NCI-H2081 (cell line): ENCODE results near the gene PKMYT1.

Experiments
- DNase-seq, 2 experiments: peaks; one replicate each; lab custom pipeline; 2025; lab: John Stamatoyannopoulos, UW

The PKMYT1 gene

GRCh38 chr16:2973605-2974318 is 6.5 kb downstream of the PKMYT1 start:
- peak in 1 of 2 experiments; percentile 40 for DNase-seq

- DNase-seq: no peak
Measured at GRCh38 chr16:2973093-2973492, 7.2 kb downstream of the PKMYT1 start.

GRCh38 chr16:2971985-2972784 is 8.1 kb downstream of the PKMYT1 start:
- DNase-seq: peak; percentile 35 to 41

- DNase-seq: no peak
Measured at GRCh38 chr16:2971134-2971984, 8.9 kb downstream of the PKMYT1 start.

- DNase-seq: no peak
Measured at GRCh38 chr16:2970563-2970962, 9.7 kb downstream of the PKMYT1 start.

DNA sequence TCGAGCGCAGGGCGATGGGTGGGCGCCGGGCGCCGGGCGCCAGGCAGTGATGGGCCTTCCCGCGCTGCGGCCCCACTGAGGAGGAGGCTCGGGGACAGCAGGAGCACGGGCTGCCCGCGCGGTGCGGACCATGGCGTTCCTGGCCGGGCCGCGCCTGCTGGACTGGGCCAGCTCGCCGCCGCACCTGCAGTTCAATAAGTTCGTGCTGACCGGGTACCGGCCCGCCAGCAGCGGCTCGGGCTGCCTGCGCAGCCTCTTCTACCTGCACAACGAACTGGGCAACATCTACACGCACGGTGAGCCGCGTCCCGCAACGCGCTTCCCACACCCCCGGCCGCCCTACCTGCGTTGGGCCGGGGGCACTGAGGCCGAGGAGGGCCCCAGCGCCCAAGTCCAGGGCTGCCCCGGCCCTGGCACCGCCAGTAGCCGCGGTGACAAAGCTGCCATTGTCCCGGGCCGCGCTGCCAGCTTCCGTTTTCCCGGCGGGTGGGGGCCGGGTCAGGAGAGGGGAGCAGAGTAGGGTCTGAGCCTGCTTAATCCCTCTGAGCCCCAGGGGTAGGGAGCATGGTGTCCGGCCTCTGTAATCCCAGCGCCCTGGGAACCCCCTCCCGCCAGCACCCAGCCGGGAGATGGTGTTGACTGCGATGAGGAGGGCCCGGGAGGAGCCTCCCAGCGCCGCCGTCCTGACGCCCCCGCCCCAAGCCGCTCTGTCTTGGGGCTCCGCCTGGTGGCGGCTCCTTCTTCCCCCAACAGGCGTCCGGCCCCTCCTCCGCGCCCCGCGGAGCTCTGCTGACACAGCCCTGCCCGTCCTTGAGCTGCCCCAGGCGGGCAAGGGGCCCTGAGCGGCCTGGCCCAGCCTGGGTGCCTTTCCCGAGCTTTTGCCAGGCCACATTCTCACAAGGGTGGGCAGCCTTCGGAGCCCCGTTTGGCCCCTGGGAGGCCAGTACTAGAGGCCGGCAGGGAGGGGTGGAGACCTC is 10.4 kb downstream of the PKMYT1 start:
- DNase-seq: peak; percentile 62 to 74

- peak; percentile 87 to 90 for DNase-seq
Measured at GRCh38 chr16:2968738-2969544, 11.3 kb downstream of the PKMYT1 start, which contains the start of gene PAQR4. Gene PAQR4, plus strand, starts transcription at chr16:2969348. Its CDS starts 327 bp downstream, at chr16:2969675.

- no peak for DNase-seq
Measured at GRCh38 chr16:2968368-2968737, 11.9 kb downstream of the PKMYT1 start.

GRCh38 chr16:2967721-2968161 is 12.5 kb downstream of the PKMYT1 start:
- no peak for DNase-seq

- no peak for DNase-seq
Measured at GRCh38 chr16:2967211-2967631, 13.0 kb downstream of the PKMYT1 start.

DNA sequence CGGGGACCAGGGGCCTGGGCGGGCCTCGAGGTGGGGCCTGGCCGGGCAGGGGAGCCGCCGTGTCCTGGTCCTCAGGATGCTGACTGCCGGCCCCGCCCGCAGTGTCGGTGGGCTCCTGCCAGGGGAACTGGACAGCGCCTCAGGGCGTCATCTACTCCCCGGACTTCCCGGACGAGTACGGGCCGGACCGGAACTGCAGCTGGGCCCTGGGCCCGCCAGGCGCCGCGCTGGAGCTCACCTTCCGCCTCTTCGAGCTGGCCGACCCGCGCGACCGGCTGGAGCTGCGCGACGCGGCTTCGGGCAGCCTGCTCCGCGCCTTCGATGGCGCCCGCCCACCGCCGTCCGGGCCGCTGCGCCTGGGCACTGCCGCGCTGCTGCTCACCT is 13.4 kb downstream of the PKMYT1 start:
- no peak for DNase-seq

DNA sequence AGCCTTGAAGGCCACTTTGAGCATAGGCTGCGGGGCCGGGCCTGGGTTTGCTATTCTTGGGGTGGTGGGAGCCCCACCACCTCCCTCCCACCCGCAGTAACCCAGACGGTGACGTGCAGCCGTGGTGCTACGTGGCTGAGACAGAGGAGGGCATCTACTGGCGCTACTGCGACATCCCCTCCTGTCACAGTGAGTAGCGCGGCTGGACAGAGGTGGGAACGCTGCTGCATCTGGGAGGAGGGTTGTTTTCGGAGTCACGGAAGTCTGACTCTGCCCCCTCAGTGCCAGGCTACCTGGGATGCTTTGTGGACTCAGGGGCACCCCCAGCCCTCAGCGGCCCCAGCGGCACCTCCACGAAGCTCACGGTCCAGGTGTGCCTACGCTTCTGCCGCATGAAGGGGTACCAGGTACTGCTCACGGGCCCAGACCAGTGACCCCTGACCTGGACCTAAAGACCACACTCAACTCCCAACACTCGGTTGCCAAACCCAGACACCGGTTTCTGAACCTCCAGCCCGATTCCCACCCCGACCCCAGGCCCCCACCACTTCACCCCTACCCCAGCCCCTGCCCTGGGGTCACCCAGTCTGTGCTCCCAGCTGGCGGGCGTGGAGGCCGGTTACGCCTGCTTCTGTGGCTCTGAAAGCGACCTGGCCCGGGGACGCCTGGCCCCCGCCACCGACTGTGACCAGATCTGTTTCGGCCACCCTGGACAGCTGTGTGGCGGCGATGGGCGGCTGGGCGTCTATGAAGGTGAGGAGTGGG is 14.0 kb downstream of the PKMYT1 start:
- DNase-seq: no peak

GRCh38 chr16:2964475-2965336 is 15.5 kb downstream of the PKMYT1 start:
- peak; percentile 64 to 67 for DNase-seq

- DNase-seq: peak; percentile 38 to 46
Measured at GRCh38 chr16:2963723-2964474, 16.3 kb downstream of the PKMYT1 start, which contains the start of gene KREMEN2. Gene KREMEN2, plus strand, starts transcription at chr16:2964275. Its CDS starts 246 bp downstream, at chr16:2964521.

- DNase-seq: no peak
Measured at GRCh38 chr16:2963074-2963722, 17.0 kb downstream of the PKMYT1 start.

DNA sequence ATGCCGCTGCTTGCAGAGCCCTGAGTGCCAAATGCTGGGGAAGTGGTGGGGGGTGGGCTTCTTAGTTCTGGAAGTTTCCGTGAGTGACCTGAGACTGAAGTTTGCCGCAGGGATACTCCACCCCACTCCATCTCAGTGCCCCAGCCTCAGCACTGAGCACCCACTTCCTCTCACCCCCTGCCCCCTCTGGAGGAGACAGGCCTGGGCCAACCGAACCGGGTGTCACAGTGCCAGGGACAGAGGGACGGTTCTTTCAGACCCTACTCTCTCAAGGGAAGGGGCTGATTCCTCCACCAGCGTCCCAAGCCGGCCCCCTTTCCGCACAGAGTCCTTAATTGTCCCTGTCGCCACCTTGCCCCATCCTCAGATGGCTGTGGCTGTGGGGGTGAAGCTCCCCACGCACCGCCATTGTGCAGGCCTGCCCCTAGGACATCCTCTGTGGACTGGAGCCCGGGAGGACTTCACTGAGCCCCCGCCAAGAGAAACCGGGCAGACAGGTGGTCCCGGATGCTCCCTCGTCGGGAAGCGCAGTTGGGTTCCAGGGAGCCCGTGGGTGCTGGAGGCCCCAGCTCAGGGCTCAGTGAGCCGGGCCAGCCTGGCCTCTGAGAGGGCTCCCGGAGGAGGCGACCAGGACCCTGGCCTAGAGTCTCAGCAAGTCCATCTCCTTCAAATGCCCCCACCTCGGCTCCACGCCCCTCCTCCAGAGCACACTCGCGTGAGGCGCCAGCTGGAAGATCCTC is 17.7 kb downstream of the PKMYT1 start:
- no peak for DNase-seq
